Gastroesophageal sphincter (tissue), 4 donors: ENCODE data around the gene CTNNBL1. TPM values are rescaled to one million over a fixed set of nuclear protein-coding genes. Genes with fewer than 3 reads are reported as not detected.

Experiments
- ATAC-seq: fragments of 150-250 bp; one replicate; pipeline ENCODE4 v1.9.1; 2016; ENCODE audit warnings: mild to moderate bottlenecking, moderate library complexity
- H3K27ac ChIP-seq, 4 donors: fragments of 200-600 bp; sonication (generic) in 3 of 4; 1 replicate in 3 of 4; 2 replicates in 1 of 4; pipeline ENCODE4 v1.5.1; 2016 to 2019
- H3K27me3 ChIP-seq: fragments of 200-600 bp; sonication (generic); one replicate; pipeline ENCODE4 v1.5.1; 2019
- H3K36me3 ChIP-seq, 2 donors: fragments of 200-600 bp; sonication (generic); one replicate each; pipeline ENCODE4 v1.5.1; 2019; ENCODE audit warnings: control low read depth in 1 of 2
- H3K4me1 ChIP-seq, 3 donors: fragments of 200-600 bp; sonication (generic); 1 replicate in 2 of 3; 2 replicates in 1 of 3; pipeline ENCODE4 v1.5.1; 2016 to 2019; ENCODE audit warnings: control low read depth in 2 of 3
- H3K4me3 ChIP-seq, 2 donors: fragments of 200-600 bp; sonication (generic); one replicate each; pipeline ENCODE4 v1.5.1; 2019; ENCODE audit warnings: mild to moderate bottlenecking in 1 of 2, moderate library complexity in 1 of 2
- H3K9me3 ChIP-seq, 3 donors: fragments of 200-600 bp; sonication (generic); one replicate each; pipeline ENCODE4 v1.5.1; 2017 to 2019; ENCODE audit warnings: control low read depth in 2 of 3
- CTCF ChIP-seq, 4 experiments: fragments of 200-600 bp in 2 of 4; fragments of 450-650 bp in 2 of 4; sonication (generic) in 1 of 4; IDR thresholded peaks; one replicate each; pipeline ENCODE4 v1.5.1; 2017 to 2019; ENCODE audit warnings: antibody characterized with exemption in 4 of 4, mild to moderate bottlenecking in 2 of 4, moderate library complexity in 2 of 4
- EP300 ChIP-seq: sonication (generic); formaldehyde crosslinking; IDR thresholded peaks from one replicate; pipeline ENCODE4 v1.6.1; 2017; ENCODE audit warnings: antibody characterized with exemption, mild to moderate bottlenecking
- POLR2A ChIP-seq, 2 donors: fragments of 450-650 bp; IDR thresholded peaks; one replicate each; pipeline ENCODE4 v1.6.1; 2017; ENCODE audit warnings: antibody characterized with exemption in 2 of 2, mild to moderate bottlenecking in 2 of 2, moderate library complexity in 1 of 2
- POLR2AphosphoS5 ChIP-seq: sonication (generic); formaldehyde crosslinking; IDR thresholded peaks from one replicate; pipeline ENCODE4 v1.6.1; 2017; ENCODE audit warnings: antibody characterized with exemption
- WGBS, 2 donors: methylation state at CpG; one replicate each; pipeline ENCODE4 v1.1.5; 2018; ENCODE audit warnings: low coverage in 1 of 2; 5-methylcytosine and 5-hydroxymethylcytosine counted together
- total RNA-seq, 4 donors: library from RNA; depleted of rRNA; stranded (reverse); fragments of >200 nt; gene quantifications; one replicate each; pipeline ENCODE4 v1.1.0, GENCODE V29; 2016

The CTNNBL1 gene
- total RNA-seq, 4 donors from 2014 or later: 43.8 to 58.4 (median 47.1) TPM

- Histone ChIP-seq H3K27me3 (peaks cover 10% of the 10 kb centered on the region), H3K4me3 (no peak overlapping the region), H3K9me3 (no peaks in the 10 kb centered on the region), H3K36me3 (no peaks in the 10 kb centered on the region), H3K4me1 (peaks cover 0 to 21% (median 17%) of the 10 kb centered on the region in 3 donors), H3K27ac (no peak overlapping the region)
- ATAC-seq: no peak
- no peak for TF ChIP-seq POLR2A (IDR thresholded peaks at IDR 0.05)
- no peak for TF ChIP-seq CTCF (IDR thresholded peaks at IDR 0.05)
- TF ChIP-seq POLR2AphosphoS5: no peak
- no peak for TF ChIP-seq EP300
- WGBS, 2 donors: 33 to 87% methylated on average over 2 of the region's 8 CpGs
Measured at GRCh38 chr20:37692459-37693166, 1.2 kb upstream of the CTNNBL1 start.

GRCh38 chr20:37693242-37693634, 592 bp upstream of the CTNNBL1 start:
- Histone ChIP-seq H3K9me3 (no peaks in the 10 kb centered on the region), H3K4me3 (peak overlapping the region; percentile 87 to 97), H3K27ac (peak overlapping the region in 3 of 4 donors; percentile 57 to 66 (median 57)), H3K27me3 (peaks cover 10% of the 10 kb centered on the region), H3K4me1 (peaks cover 0 to 22% (median 17%) of the 10 kb centered on the region in 3 donors), H3K36me3 (no peaks in the 10 kb centered on the region)
- 45 to 50% methylated on average over 1 to 2 of the region's 2 CpGs for whole genome bisulfite sequencing, 2 donors
- TF ChIP-seq POLR2AphosphoS5: no peak
- no peak for TF ChIP-seq POLR2A (IDR thresholded peaks at IDR 0.05)
- TF ChIP-seq CTCF (IDR thresholded peaks at IDR 0.05): no peak
- no peak for TF ChIP-seq EP300
- no peak for ATAC-seq

DNA sequence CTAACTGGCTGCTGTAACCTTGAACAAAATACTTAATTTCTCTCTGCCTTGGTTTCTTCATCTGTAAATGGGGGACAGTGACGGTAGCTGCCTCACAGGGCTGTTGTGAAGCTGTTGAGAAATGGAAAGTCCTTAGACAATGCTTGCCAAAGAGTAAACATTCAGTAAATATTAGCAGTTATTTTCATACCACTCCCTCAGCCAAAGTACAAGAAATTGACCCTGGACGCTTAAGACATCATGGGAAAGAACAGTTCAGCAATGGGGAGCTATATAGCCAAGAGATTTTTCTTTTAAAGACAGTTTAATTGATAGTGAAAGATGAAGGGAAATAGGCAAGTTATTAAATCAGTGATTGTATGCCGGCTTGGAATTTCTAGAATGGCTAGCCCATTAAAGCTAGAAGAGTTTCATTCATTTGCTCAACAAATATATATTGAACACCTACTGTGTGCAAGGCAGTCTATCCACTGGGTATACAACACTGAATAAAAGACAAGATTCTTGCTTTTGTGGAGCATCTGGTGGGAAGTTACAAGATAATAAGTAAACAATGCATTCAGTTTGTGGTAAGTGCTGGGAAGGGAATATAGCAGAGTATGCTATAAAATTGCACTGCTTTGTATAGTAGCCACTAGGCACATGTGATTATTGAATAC, 2.0 kb downstream of the CTNNBL1 start:
- H3K36me3 ChIP-seq: no peaks in the 10 kb centered on the region
- TF ChIP-seq EP300 (no peak), POLR2A (IDR thresholded peaks at IDR 0.05) (no peak), POLR2AphosphoS5 (no peak)

DNA sequence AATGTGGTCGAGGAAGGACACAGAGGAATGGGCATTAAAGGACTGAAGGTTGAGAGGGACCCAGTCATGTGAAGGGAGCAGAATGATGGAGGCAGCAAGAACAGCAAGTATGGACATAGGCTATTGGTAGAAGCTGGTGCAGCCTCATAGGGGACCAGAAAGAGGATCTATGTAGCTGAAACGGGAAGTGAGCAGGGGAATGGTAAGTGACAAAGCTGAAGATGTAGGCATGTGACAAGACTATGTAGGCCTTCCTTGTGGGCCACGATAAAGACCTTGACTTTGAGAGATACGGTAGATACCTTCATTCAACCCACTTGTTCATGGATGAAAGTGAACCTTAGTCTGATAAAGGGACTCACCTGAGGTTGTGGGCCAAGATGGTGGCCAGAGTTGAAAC, 3.5 kb downstream of the CTNNBL1 start:
- H3K4me1 ChIP-seq: peaks cover 0 to 46% (median 20%) of the 10 kb centered on the region in 3 donors
- H3K9me3 ChIP-seq: no peaks in the 10 kb centered on the region
- H3K27ac ChIP-seq: no peak overlapping the region
- H3K36me3 ChIP-seq: no peaks in the 10 kb centered on the region
- WGBS, 2 donors: 76 to 81% methylated on average over 3 to 4 of the region's 4 CpGs
- no peak for TF ChIP-seq CTCF (IDR thresholded peaks at IDR 0.05)
- TF ChIP-seq EP300: no peak
- TF ChIP-seq POLR2AphosphoS5: no peak
- no peak for TF ChIP-seq POLR2A (IDR thresholded peaks at IDR 0.05)
- ATAC-seq: no peak
- H3K4me3 ChIP-seq: no peak overlapping the region
- no peaks in the 10 kb centered on the region for H3K27me3 ChIP-seq

More for the DNA sequence above, 2.0 kb downstream of the CTNNBL1 start:
- no peaks in the 10 kb centered on the region for H3K9me3 ChIP-seq
- H3K27me3 ChIP-seq: peaks cover 6% of the 10 kb centered on the region
- peaks cover 0 to 46% (median 20%) of the 10 kb centered on the region in 3 donors for H3K4me1 ChIP-seq
- 54 to 63% methylated on average over 3 of the region's 3 CpGs for WGBS, 2 donors
- ATAC-seq: no peak
- no peak overlapping the region for H3K4me3 ChIP-seq
- no peak overlapping the region for H3K27ac ChIP-seq

DNA sequence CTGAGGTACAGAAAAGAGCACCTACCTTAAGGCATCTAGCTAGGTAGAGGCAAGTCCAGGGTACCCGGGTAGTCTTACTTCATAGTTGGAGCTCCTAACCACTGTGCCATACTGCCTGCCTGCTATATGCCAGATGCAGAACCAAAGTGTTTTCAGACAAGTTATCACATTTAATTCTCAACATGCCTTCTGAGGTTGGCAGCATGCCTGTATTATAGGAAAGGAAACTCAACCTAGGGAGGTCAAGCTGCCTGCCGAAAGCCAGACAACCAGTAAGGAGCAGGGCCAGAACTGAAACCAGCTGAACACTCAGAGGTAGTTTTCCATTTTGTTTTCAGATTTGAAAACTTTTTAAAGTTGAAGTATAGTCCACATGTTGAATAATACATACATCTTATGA, 5.4 kb downstream of the CTNNBL1 start:
- H3K4me3 ChIP-seq: no peak overlapping the region
- WGBS, 2 donors: 46 to 60% methylated on average over 1 to 2 of the region's 2 CpGs
- ATAC-seq: peak; percentile 50
- H3K4me1 ChIP-seq: peaks cover 0 to 55% (median 16%) of the 10 kb centered on the region in 3 donors
- no peaks in the 10 kb centered on the region for H3K9me3 ChIP-seq
- no peaks in the 10 kb centered on the region for H3K36me3 ChIP-seq
- no peaks in the 10 kb centered on the region for H3K27me3 ChIP-seq
- TF ChIP-seq POLR2A (IDR thresholded peaks at IDR 0.05) (no peak), CTCF (IDR thresholded peaks at IDR 0.05) (no peak), EP300 (no peak), POLR2AphosphoS5 (no peak)
- peak overlapping the region in 2 of 4 donors; percentile 17 to 39 for H3K27ac ChIP-seq
